HL-60 (cell line): ENCODE results near the gene BCAR3.

Source experiments
- CTCF ChIP-seq: IDR thresholded peaks from one replicate; pipeline ENCODE4 v1.5.1; 2011; ENCODE audit warnings: low read length, control low read depth, inconsistent platforms; ENCODE audit not compliant: insufficient read depth
- GABPA ChIP-seq: IDR thresholded peaks from 2 replicates; pipeline ENCODE4 v1.6.1; 2012; ENCODE audit warnings: low read depth

DNA sequence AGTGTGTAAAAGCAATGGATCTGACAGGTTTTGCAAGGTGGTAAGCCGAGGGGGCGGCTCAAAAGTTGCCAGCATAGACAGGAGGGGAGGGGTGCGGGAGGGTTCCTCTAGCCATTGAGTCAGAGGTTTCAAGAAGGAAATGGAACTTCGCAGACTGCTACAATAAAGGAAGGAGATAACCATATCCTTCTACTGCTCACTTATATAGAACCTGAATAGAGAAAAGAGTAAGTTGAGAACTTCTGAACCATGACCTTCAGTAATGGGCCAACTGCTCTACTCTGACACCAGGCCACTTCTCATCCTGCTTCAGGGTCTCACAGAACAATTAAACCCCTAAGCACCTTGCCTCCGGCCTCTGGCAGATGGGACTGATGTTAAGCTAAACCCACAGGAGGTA, 26.3 kb upstream of the BCAR3 start:
- TF ChIP-seq GABPA (no peak), CTCF (no peak)
